WI38 (cell line): Measurements from ENCODE around the gene TMEM141.
A peak's percentile ranks its signal among the peaks of the same experiment; 100 is the strongest.
"Not testable (repeated sequence)": the region's sequence is repeated elsewhere in the genome, so short reads cannot be mapped to it uniquely, and the experiment has no call there.

ENCODE experiments used
- H3K4me3 ChIP-seq: 2 replicates; pipeline ENCODE4 v1.5.1; 2011; ENCODE audit warnings: low read depth, mild to moderate bottlenecking, control low read depth, low read length
- CTCF ChIP-seq: IDR thresholded peaks from 2 replicates; pipeline ENCODE4 v1.5.1; 2012; ENCODE audit warnings: low read depth, mild to moderate bottlenecking, control low read depth, low read length

Gene TMEM141

DNA sequence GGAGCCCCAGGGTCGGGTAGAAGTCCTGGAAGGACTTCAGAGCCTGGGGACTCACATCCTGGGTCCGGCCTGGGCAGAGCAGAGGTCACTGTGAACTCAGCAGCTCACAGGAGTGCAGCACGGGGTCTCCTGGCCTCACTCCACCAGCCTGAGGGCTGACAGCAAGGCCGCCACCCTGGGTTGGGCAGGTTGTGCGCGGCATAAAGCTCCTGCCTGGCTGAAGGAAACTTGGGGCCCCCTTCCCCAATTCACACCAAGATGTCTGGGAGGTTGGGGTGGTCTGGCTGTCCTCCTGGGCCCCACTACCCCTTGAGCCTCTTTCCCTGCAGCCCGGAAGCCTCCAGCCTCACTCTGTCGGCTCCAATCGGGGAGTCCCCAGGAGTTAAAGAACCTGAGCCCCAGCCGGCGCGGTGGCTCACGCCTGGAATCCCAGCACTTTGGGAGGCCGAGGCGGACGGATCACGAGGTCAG lies 28.9 kb upstream of the TMEM141 start:
- TF ChIP-seq CTCF = no peak
- no peak overlapping the region for H3K4me3 ChIP-seq

DNA sequence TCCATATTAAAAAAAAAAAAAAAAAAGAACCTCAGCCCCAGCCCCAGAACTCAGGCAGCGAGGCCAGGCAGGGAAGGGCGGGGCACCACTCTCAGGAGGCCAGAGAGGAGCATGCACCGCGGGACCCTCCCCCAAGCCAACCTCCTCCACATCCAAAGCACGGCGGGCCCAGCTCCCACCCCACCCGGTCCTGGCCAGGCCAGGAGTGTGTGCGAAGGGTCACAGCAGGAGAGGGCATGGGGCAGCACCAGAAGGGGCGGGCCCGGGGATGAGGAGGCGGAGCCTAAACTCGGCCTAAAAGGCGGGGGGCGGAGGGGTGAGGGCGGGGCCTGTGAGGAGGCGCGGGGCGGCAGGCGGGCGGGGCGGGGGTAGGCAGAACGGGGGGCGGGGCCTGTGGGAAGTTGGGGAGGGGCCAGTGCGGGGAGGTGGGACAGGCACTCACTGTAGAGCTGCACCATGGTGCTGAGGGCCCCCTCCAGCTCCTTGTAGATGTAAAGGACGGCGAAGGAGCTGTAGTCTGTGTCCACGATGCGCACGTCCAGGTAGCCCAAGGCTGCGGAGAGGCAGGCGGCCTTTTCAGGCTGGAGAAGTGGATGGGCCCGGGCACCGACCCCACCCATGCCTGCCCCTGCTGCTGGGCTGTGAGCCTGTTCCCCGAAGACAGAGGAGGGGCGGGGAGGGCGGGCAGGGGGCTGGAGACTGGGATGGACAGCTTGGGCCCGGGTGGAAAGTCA lies 28.1 kb upstream of the TMEM141 start:
- H3K4me3 ChIP-seq = no peak overlapping the region
- TF ChIP-seq CTCF = no peak

GRCh38 chr9:136763649-136764035 lies 27.5 kb upstream of the TMEM141 start:
- no peak for TF ChIP-seq CTCF
- H3K4me3 ChIP-seq = no peak overlapping the region

DNA sequence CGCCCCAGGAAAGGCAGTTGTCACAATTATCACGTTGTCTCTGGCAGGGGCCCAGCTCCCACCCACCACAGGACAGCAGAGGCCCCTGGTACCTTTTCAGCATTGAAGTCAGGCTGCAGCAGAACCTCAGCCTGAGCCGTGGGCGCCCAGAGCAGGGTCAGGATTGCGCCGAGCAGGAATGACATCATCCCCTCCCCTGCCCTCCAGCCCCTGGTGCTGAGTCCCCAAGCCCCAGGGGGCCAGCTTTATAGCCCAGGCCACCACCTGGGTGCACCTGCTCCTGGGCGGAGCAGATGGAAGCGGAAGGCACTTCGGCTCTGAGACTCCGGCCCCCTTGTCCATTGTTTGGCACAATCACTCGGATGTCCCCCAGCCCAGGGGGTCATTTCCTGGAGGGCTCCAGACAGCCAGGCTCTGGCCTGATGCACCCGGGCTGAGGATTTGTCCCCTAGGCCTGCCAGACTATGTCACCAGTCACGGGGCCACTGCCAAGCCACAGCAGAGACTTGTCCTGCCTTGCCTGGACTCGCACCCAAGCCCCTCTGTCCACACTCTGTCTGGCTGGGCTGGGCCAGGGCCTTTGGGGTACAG lies 26.7 kb upstream of the TMEM141 start, which contains the start of gene LCN15:
TSS of gene LCN15 (minus strand) at position 218 of the 591 bp plus-strand sequence. CDS start at position 188, 30 bp downstream.
- no peak within 1 kb of the TSS for H3K4me3 ChIP-seq

DNA sequence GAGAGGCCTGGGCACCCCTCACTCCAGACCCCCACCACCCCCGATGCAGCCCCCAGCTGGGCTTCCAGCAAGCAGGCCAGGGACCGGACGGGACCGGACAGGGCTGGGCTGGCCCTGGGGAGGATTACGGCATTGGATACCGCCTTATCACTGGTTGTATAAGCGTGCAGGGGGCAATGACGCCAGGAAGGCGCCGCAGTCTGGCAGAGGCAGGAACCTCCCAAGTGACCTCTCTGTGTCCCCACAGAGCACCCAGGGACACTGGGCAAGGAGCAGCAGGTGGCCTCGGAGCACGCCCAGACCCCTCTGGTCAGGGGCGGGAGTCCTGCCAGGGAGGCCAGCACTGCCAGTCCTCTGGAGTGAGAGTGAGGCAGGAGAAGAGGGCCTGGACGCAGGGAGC lies 26.1 kb upstream of the TMEM141 start:
- H3K4me3 ChIP-seq = no peak overlapping the region
- no peak for TF ChIP-seq CTCF

More for the DNA sequence above, 26.7 kb upstream of the TMEM141 start, which contains the start of gene LCN15:
- no peak for TF ChIP-seq CTCF

GRCh38 chr9:136765745-136766409 lies 25.3 kb upstream of the TMEM141 start:
- not testable (repeated sequence) for H3K4me3 ChIP-seq

DNA sequence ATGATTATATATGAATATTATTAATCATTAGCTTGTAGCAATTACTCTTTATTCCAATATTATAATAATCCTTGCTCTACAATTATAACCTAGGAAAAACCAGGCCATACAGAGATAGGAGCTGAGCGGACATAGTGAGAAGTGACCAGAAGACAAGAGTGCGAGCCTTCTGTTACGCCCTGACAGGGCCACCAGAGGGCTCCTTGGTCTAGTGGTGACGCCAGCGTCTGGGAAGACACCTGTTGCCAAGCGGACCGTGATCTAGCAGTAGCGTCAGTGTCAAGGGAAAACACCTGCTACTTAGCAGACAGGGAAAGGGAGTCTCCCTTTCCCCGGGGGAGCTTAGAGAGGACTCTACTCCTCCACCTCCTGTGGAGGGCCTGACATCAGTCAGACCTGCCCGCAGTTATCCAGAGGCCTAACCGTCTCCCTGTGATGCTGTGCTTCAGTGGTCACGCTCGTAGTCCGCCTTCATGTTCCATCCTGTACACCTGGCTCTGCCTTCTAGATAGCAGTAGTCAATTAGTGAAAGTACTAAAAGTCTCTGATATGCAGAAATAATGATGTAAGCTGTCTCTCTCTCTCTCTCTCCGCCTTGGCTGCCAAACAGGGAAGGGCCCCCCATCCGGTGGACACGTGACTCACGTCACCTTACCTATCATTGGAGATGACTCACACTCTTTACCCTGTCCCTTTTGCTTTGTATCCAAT lies 24.6 kb upstream of the TMEM141 start:
- 0 out of 2 replicates have a peak, but pooled peaks have one; percentile 11 for TF ChIP-seq CTCF
- H3K4me3 ChIP-seq = not testable (repeated sequence)
